ENCODE results near the gene PRDM16.
A peak's percentile ranks its signal among the peaks of the same experiment; 100 is the strongest.

Gene PRDM16

DNA sequence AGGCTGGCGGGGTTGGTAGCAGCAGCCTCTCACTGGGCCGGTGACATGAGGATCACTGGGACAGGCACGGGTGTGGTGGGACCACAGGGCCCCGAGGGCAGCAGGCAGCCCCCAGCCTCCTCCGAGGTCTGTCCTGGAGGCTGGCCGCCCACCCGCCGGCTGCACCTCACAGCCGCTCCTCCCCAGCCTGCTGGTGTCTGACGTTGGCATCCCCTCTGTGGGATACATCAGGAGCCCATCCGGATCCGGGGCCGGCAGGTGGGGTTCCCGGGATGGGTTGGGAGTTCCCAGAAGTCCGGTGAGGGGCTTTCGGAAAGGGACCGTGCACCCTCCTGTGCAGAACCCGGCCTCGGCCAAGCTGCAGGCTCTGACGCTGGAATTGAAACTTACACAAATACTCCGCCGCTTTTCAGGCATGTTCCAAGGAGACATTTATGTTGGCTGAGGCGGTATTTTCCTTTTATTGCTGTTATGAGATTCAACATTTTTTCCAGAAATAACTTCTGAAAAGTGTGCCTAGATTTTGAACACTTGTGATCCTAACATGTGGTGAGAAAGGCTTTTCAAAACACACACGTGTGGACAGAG is 243.4 kb downstream of the PRDM16 start:
- Histone ChIP-seq H3K4me3 (ENCODE audit: low read depth, low read length) (no peak overlapping the region), H3K36me3 (ENCODE audit: control insufficient read depth in 2 of 2, insufficient read depth in 1 of 2, low read length in 2 of 2) (no peaks in the 10 kb centered on the region), H3K9me3 (ENCODE audit: control insufficient read depth, insufficient read depth, low read depth, low read length) (no peaks in the 10 kb centered on the region), H3K27ac (ENCODE audit: extremely low read depth, low read depth, low read length) (no peak overlapping the region), H3K4me1 (ENCODE audit: control insufficient read depth, insufficient read depth, low read length) (no peaks in the 10 kb centered on the region; the same call in 1 of the 2 replicates)
- TF ChIP-seq IKZF3 (tag by site-specific recombination; IDR thresholded peaks at IDR 0.05) = peak; percentile 22; the same call in 1 of the 2 replicates
- TF ChIP-seq, protein P1, sequence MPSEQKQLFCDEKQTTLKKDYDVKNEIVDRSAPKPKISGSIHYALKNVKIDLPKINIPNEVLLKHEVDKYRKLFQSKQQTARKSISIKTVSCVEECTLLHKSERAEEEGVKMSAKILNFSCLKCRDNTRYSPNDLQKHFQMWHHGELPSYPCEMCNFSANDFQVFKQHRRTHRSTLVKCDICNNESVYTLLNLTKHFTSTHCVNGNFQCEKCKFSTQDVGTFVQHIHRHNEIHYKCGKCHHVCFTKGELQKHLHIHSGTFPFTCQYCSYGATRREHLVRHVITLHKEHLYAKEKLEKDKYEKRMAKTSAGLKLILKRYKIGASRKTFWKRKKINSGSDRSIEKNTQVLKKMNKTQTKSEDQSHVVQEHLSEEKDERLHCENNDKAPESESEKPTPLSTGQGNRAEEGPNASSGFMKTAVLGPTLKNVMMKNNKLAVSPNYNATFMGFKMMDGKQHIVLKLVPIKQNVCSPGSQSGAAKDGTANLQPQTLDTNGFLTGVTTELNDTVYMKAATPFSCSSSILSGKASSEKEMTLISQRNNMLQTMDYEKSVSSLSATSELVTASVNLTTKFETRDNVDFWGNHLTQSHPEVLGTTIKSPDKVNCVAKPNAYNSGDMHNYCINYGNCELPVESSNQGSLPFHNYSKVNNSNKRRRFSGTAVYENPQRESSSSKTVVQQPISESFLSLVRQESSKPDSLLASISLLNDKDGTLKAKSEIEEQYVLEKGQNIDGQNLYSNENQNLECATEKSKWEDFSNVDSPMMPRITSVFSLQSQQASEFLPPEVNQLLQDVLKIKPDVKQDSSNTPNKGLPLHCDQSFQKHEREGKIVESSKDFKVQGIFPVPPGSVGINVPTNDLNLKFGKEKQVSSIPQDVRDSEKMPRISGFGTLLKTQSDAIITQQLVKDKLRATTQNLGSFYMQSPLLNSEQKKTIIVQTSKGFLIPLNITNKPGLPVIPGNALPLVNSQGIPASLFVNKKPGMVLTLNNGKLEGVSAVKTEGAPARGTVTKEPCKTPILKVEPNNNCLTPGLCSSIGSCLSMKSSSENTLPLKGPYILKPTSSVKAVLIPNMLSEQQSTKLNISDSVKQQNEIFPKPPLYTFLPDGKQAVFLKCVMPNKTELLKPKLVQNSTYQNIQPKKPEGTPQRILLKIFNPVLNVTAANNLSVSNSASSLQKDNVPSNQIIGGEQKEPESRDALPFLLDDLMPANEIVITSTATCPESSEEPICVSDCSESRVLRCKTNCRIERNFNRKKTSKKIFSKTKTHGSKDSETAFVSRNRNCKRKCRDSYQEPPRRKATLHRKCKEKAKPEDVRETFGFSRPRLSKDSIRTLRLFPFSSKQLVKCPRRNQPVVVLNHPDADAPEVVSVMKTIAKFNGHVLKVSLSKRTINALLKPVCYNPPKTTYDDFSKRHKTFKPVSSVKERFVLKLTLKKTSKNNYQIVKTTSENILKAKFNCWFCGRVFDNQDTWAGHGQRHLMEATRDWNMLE (tag by site-specific recombination; conservative IDR thresholded peaks at IDR 0.05; ENCODE audit: low read depth) = no peak
- ChIA-PET CTCF (interaction anchor here (0.5 to 0.9 kb wide), 2 partner anchors 14 to 112 kb away, joined by 3 to 4 read pairs; no protein-coding TSS in a partner anchor), POLR2A (interaction anchor here (0.7 kb wide), 1 partner anchor 11 kb away, joined by 4 read pairs; no protein-coding TSS in a partner anchor)

DNA sequence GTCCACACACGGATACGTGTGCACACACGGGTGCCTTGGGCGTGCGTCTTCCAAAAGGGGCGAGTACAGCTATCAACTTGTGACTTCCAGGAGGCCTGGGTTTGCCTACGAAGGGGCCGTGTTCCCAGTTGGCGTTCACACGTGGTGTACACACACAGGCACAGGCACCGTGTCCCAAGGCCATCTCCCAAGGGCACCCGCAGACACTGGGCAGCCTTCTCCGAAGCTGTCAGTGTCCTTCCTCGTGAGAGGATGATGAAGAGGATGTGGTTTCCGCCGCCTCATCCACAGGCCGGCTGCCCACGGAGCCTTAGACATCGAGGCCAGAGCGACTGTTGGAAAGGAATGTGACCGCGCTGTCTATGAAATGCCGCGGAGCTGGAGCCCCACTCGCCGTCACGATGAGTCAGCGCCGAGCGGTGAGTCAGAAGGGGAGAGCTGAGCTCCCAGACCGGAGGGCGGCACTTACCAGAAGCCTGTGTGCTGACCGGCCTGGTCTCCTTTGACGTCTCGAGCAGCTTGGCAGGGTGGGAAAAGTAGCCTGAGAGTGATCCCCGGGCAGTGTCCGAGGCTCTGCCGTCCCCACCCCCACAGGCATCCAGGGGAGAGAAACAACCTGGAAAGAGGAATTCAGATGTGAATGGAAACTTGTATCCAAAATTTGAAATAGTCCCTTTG is 244.0 kb downstream of the PRDM16 start:
- peak overlapping the region; percentile 20; the same call in 1 of the 2 replicates for H3K27ac ChIP-seq (ENCODE audit: extremely low read depth, low read depth, low read length)
- POLR2A ChIA-PET = interaction anchor here (0.7 kb wide), 1 partner anchor 12 kb away, joined by 4 read pairs; no protein-coding TSS in a partner anchor
- no peaks in the 10 kb centered on the region for H3K9me3 ChIP-seq (ENCODE audit: control insufficient read depth, insufficient read depth, low read depth, low read length)
- CTCF ChIA-PET = interaction anchor here (0.5 to 1.0 kb wide), 4 partner anchors 13 to 527 kb away, joined by 3 to 4 read pairs (median 3); no protein-coding TSS in a partner anchor
- H3K4me3 ChIP-seq (ENCODE audit: low read depth, low read length) = no peak overlapping the region
- no peaks in the 10 kb centered on the region for H3K36me3 ChIP-seq (ENCODE audit: control insufficient read depth in 2 of 2, insufficient read depth in 1 of 2, low read length in 2 of 2)
- H3K4me1 ChIP-seq (ENCODE audit: control insufficient read depth, insufficient read depth, low read length) = no peaks in the 10 kb centered on the region; the same call in 1 of the 2 replicates
- TF ChIP-seq KLF8 (tag by site-specific recombination; IDR thresholded peaks at IDR 0.05) (0 out of 2 replicates have a peak, but pooled peaks have one; percentile 37), KLF16 (tag by site-specific recombination; IDR thresholded peaks at IDR 0.05) (no peak), ZNF600 (tag by site-specific recombination; IDR thresholded peaks at IDR 0.05) (peak; percentile 98), ZBTB8A (tag by site-specific recombination; IDR thresholded peaks at IDR 0.05) (peak; percentile 56), SP7 (tag by site-specific recombination; IDR thresholded peaks at IDR 0.05) (peak; percentile 81), ZFP69B (tag by site-specific recombination; IDR thresholded peaks at IDR 0.05) (peak; percentile 69; the same call in 1 of the 2 replicates), ZNF510 (tag by site-specific recombination; IDR thresholded peaks at IDR 0.05; ENCODE audit: insufficient replicate concordance) (no peak), ZNF654 (tag by site-specific recombination; IDR thresholded peaks at IDR 0.05; ENCODE audit: low read depth) (no peak), ZNF174 (tag by site-specific recombination; IDR thresholded peaks at IDR 0.05) (no peak), ZNF16 (tag by site-specific recombination; IDR thresholded peaks at IDR 0.05; ENCODE audit: low read depth) (no peak), GLIS2 (tag by site-specific recombination; IDR thresholded peaks at IDR 0.05) (peak; percentile 29; the same call in 1 of the 2 replicates), ZNF596 (tag by site-specific recombination; IDR thresholded peaks at IDR 0.05) (no peak), ZNF791 (tag by site-specific recombination; IDR thresholded peaks at IDR 0.05) (no peak), ZEB2 (tag by site-specific recombination; IDR thresholded peaks at IDR 0.05) (peak; percentile 85), ZNF555 (tag by site-specific recombination; conservative IDR thresholded peaks at IDR 0.05) (no peak), ZNF776 (tag by site-specific recombination; IDR thresholded peaks at IDR 0.05; ENCODE audit: borderline replicate concordance) (no peak)
- TF ChIP-seq, protein P2, sequence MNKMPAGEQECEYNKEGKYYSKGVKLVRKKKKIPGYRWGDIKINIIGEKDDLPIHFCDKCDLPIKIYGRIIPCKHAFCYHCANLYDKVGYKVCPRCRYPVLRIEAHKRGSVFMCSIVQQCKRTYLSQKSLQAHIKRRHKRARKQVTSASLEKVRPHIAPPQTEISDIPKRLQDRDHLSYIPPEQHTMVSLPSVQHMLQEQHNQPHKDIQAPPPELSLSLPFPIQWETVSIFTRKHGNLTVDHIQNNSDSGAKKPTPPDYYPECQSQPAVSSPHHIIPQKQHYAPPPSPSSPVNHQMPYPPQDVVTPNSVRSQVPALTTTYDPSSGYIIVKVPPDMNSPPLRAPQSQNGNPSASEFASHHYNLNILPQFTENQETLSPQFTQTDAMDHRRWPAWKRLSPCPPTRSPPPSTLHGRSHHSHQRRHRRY (tag by site-specific recombination; IDR thresholded peaks at IDR 0.05) = no peak
- TF ChIP-seq, protein P3, sequence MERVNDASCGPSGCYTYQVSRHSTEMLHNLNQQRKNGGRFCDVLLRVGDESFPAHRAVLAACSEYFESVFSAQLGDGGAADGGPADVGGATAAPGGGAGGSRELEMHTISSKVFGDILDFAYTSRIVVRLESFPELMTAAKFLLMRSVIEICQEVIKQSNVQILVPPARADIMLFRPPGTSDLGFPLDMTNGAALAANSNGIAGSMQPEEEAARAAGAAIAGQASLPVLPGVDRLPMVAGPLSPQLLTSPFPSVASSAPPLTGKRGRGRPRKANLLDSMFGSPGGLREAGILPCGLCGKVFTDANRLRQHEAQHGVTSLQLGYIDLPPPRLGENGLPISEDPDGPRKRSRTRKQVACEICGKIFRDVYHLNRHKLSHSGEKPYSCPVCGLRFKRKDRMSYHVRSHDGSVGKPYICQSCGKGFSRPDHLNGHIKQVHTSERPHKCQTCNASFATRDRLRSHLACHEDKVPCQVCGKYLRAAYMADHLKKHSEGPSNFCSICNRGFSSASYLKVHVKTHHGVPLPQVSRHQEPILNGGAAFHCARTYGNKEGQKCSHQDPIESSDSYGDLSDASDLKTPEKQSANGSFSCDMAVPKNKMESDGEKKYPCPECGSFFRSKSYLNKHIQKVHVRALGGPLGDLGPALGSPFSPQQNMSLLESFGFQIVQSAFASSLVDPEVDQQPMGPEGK (tag by site-specific recombination; IDR thresholded peaks at IDR 0.05) = peak; percentile 54
- TF ChIP-seq, protein P4, sequence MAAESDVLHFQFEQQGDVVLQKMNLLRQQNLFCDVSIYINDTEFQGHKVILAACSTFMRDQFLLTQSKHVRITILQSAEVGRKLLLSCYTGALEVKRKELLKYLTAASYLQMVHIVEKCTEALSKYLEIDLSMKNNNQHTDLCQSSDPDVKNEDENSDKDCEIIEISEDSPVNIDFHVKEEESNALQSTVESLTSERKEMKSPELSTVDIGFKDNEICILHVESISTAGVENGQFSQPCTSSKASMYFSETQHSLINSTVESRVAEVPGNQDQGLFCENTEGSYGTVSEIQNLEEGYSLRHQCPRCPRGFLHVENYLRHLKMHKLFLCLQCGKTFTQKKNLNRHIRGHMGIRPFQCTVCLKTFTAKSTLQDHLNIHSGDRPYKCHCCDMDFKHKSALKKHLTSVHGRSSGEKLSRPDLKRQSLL (tag by site-specific recombination; IDR thresholded peaks at IDR 0.05) = peak; percentile 63; the same call in 1 of the 2 replicates
- TF ChIP-seq, protein P5, sequence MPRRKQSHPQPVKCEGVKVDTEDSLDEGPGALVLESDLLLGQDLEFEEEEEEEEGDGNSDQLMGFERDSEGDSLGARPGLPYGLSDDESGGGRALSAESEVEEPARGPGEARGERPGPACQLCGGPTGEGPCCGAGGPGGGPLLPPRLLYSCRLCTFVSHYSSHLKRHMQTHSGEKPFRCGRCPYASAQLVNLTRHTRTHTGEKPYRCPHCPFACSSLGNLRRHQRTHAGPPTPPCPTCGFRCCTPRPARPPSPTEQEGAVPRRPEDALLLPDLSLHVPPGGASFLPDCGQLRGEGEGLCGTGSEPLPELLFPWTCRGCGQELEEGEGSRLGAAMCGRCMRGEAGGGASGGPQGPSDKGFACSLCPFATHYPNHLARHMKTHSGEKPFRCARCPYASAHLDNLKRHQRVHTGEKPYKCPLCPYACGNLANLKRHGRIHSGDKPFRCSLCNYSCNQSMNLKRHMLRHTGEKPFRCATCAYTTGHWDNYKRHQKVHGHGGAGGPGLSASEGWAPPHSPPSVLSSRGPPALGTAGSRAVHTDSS (tag by site-specific recombination; IDR thresholded peaks at IDR 0.05) = peak; percentile 49; the same call in 1 of the 2 replicates
